GM23248 (cell line): ENCODE data around the gene PPCDC.

Experiments
- EZH2 ChIP-seq: fragments of 200-600 bp; sonication (generic); IDR thresholded peaks from 2 replicates; pipeline ENCODE4 v1.6.1; 2018; ENCODE audit warnings: antibody characterized with exemption, mild to moderate bottlenecking; ENCODE audit not compliant: insufficient read depth, poor library complexity, severe bottlenecking
- EZH2phosphoT487 ChIP-seq: fragments of 200-600 bp; sonication (generic); IDR thresholded peaks from 2 replicates; pipeline ENCODE4 v1.6.1; 2018; ENCODE audit warnings: antibody characterized with exemption, moderate library complexity, mild to moderate bottlenecking, low read depth; ENCODE audit not compliant: insufficient read depth

DNA sequence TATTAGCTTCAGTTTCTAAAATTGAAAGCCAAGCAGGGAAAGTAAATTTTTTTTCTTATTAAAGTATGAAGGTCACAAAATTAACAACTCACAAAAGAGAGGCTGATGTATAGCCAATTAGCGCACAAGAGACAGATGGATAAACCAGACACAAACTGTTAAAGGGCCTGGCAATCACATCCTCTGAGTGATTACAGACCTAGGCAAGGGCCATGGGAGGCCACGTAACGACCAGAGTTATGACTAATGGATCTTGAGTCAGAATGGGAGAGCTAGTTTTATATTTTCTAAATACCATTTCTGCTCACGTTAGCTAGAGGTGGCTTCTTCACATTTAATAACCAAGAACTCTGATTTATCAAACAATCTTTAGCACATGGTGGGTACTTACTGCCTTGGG, 45.8 kb upstream of the PPCDC start:
- TF ChIP-seq EZH2 (no peak), EZH2phosphoT487 (no peak)
